OCI-LY1 (cell line): ENCODE results near the gene CENPX.

Experiments used
- H2AFZ ChIP-seq: fragments of 200-600 bp; sonication (generic), shearing (Covaris generic); 2 replicates; pipeline ENCODE4 v1.6.0; 2014; ENCODE audit warnings: antibody characterized with exemption, mild to moderate bottlenecking, low read length
- H3F3A ChIP-seq: fragments of 200-600 bp; sonication (generic), shearing (Covaris generic); 2 replicates; pipeline ENCODE4 v1.6.0; 2014; ENCODE audit warnings: mild to moderate bottlenecking, antibody characterized with exemption, low read length, moderate library complexity; ENCODE audit not compliant: insufficient read depth
- H3K27ac ChIP-seq: fragments of 200-600 bp; sonication (generic); 2 replicates; pipeline ENCODE4 v1.5.1; 2014; ENCODE audit warnings: low read length, mixed run types, mild to moderate bottlenecking, low read depth; ENCODE audit not compliant: poor library complexity, severe bottlenecking
- H3K27me3 ChIP-seq: fragments of 200-600 bp; sonication (generic); 2 replicates; pipeline ENCODE4 v1.6.0; 2014; ENCODE audit warnings: antibody characterized with exemption, mild to moderate bottlenecking, low read length, moderate library complexity; ENCODE audit not compliant: insufficient read depth
- H3K36me3 ChIP-seq: fragments of 200-600 bp; sonication (generic); 2 replicates; pipeline ENCODE4 v1.6.1; 2014; ENCODE audit warnings: mild to moderate bottlenecking, antibody characterized with exemption, low read length, moderate library complexity, mixed read lengths; ENCODE audit not compliant: insufficient read depth
- H3K4me1 ChIP-seq: fragments of 200-600 bp; sonication (generic); 2 replicates; pipeline ENCODE4 v1.5.1; 2014; ENCODE audit warnings: mild to moderate bottlenecking, low read length, moderate library complexity; ENCODE audit not compliant: insufficient read depth, severe bottlenecking
- H3K4me2 ChIP-seq: fragments of 200-600 bp; sonication (generic), shearing (Covaris generic); 2 replicates; pipeline ENCODE4 v1.6.1; 2014; ENCODE audit warnings: low read length
- H3K4me3 ChIP-seq: fragments of 200-600 bp; sonication (generic); 2 replicates; pipeline ENCODE4 v1.5.1; 2014; ENCODE audit warnings: low read length, low read depth, mild to moderate bottlenecking, mixed read lengths; ENCODE audit not compliant: poor library complexity, severe bottlenecking
- H3K79me2 ChIP-seq: fragments of 200-600 bp; shearing (Covaris generic); 2 replicates; pipeline ENCODE4 v1.6.1; 2016; ENCODE audit warnings: mixed run types, low read length, mixed read lengths; ENCODE audit not compliant: insufficient read depth
- H3K9ac ChIP-seq: fragments of 200-600 bp; sonication (generic), shearing (Covaris generic); 2 replicates; pipeline ENCODE4 v1.6.1; 2014; ENCODE audit warnings: mild to moderate bottlenecking, low read length, mixed read lengths
- H3K9me2 ChIP-seq: fragments of 200-600 bp; sonication (generic), shearing (Covaris generic); 2 replicates; pipeline ENCODE4 v1.6.1; 2014; ENCODE audit warnings: low read depth, mild to moderate bottlenecking, low read length, mixed read lengths
- H3K9me3 ChIP-seq: fragments of 200-600 bp; shearing (Covaris generic); 2 replicates; pipeline ENCODE4 v1.6.1; 2014; ENCODE audit warnings: low read length, mixed read lengths
- H4K20me1 ChIP-seq: fragments of 200-600 bp; sonication (generic), shearing (Covaris generic); 2 replicates; pipeline ENCODE4 v1.6.0; 2016; ENCODE audit warnings: mild to moderate bottlenecking, low read length; ENCODE audit not compliant: insufficient read depth
- EZH2 ChIP-seq: fragments of 200-600 bp; sonication (generic), shearing (Covaris generic); IDR thresholded peaks from 2 replicates; pipeline ENCODE4 v1.8.0; 2017; ENCODE audit warnings: borderline replicate concordance, mixed run types, mild to moderate bottlenecking, antibody characterized with exemption, low read length, moderate library complexity, mixed read lengths
- TF ChIP-seq, protein P1 (sequence below): fragments of 200-600 bp; sonication (generic), shearing (Covaris generic); IDR thresholded peaks from 2 replicates; pipeline ENCODE4 v1.5.1; 2017; ENCODE audit warnings: mild to moderate bottlenecking, antibody characterized with exemption, low read length, moderate library complexity, mixed read lengths

The CENPX gene

DNA sequence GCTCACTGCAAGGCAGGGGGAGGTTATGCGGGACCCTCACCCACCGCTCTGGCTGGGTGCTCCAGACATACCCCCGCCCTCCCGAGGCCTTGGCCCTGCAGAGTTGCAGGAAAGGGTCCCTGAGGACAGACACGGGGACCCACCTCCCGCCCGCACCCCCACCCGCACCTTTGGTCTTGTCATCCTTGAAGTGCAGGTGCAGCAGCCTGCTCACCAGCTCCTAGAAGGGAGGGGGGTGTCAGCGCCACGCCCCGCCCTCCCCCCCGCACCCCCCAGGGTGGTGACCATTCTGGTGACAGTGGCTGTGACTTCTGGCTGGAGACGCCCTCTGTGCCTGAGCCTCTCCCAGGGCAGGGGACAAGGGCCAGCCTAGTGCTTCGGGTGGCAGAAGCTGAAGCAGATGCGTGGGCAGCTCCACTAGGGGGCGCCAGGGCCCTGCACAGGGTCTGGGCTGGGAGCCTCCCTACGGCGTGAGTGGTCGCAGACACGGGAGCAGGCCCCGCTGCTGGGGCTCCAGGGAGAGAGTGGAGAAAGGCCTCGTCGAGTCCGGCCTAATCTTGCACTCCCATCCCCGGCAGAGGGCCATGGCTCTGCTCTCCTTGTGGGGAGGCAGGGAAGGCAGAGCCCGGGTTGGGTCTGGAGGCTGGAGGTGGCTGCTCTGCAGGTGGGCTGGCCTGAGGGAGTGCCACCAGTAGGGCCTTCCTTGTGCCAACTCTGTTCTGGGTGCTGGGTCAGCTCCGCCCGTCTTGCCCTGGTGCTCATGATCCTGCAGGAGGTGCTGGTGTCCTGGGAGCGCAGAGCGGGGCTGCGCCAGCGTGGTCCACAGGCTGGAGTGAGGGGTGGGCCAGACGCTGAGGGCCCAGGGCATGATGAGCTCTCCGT, 2.7 kb downstream of the CENPX start:
- TF ChIP-seq, protein P1, sequence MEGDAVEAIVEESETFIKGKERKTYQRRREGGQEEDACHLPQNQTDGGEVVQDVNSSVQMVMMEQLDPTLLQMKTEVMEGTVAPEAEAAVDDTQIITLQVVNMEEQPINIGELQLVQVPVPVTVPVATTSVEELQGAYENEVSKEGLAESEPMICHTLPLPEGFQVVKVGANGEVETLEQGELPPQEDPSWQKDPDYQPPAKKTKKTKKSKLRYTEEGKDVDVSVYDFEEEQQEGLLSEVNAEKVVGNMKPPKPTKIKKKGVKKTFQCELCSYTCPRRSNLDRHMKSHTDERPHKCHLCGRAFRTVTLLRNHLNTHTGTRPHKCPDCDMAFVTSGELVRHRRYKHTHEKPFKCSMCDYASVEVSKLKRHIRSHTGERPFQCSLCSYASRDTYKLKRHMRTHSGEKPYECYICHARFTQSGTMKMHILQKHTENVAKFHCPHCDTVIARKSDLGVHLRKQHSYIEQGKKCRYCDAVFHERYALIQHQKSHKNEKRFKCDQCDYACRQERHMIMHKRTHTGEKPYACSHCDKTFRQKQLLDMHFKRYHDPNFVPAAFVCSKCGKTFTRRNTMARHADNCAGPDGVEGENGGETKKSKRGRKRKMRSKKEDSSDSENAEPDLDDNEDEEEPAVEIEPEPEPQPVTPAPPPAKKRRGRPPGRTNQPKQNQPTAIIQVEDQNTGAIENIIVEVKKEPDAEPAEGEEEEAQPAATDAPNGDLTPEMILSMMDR, result peak; percentile 90
- no peak for TF ChIP-seq EZH2
- Histone ChIP-seq H3K4me2 (no peak overlapping the region), H3F3A (no peaks in the 10 kb centered on the region), H3K9me3 (no peaks in the 10 kb centered on the region), H4K20me1 (no peaks in the 10 kb centered on the region), H3K27me3 (peaks cover 3% of the 10 kb centered on the region; the same call in 1 of the 2 replicates), H3K79me2 (no peaks in the 10 kb centered on the region), H3K9me2 (no peaks in the 10 kb centered on the region), H3K4me1 (peaks cover 24% of the 10 kb centered on the region), H3K9ac (no peak overlapping the region), H2AFZ (no peak overlapping the region), H3K36me3 (peaks cover 12% of the 10 kb centered on the region; the same call in 1 of the 2 replicates), H3K27ac (no peak overlapping the region), H3K4me3 (no peak overlapping the region)

DNA sequence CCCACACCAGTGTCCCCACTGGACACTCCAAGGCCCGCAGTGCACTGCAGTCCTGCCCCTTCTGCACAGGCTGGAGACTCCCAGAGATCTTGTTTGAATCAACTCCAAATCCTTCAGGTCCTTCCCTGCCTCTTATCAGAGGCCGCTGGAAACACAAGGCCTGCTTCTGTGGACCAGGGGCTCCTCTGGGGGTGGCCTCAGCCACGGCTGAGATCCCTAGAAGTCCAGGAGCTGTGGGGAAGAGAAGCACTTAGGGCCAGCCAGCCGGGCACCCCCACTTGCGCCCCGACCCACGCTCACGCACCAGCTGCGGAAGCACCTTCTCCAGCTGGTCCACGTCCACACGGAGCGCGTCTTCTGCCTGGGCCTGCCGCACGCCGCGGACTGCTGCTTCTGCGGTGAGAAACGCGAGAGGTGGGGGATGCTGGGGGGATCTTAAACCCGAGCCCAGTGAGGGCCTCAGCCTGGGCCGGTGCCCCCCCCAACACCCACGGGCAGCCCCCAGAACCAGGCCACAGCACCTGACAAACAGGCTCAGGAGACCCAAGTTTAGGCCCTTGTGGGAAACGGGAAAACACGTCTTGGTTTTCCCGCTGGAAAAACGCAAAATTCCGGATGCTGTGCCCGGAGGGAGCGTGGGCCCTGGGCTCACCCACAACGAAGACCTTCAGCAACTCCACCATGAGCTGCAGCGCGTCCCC, 3.5 kb downstream of the CENPX start:
- Histone ChIP-seq H3K27me3 (peaks cover 3% of the 10 kb centered on the region; the same call in 1 of the 2 replicates), H3K9ac (no peak overlapping the region), H3K27ac (no peak overlapping the region), H3K4me3 (no peak overlapping the region), H3F3A (no peaks in the 10 kb centered on the region), H3K4me1 (peaks cover 20% of the 10 kb centered on the region), H3K36me3 (peaks cover 12% of the 10 kb centered on the region; the same call in 1 of the 2 replicates), H4K20me1 (no peaks in the 10 kb centered on the region), H3K79me2 (no peaks in the 10 kb centered on the region), H3K9me2 (no peaks in the 10 kb centered on the region), H2AFZ (no peak overlapping the region), H3K9me3 (no peaks in the 10 kb centered on the region), H3K4me2 (no peak overlapping the region)
- TF ChIP-seq, protein P1, result no peak
- TF ChIP-seq EZH2, result no peak

DNA sequence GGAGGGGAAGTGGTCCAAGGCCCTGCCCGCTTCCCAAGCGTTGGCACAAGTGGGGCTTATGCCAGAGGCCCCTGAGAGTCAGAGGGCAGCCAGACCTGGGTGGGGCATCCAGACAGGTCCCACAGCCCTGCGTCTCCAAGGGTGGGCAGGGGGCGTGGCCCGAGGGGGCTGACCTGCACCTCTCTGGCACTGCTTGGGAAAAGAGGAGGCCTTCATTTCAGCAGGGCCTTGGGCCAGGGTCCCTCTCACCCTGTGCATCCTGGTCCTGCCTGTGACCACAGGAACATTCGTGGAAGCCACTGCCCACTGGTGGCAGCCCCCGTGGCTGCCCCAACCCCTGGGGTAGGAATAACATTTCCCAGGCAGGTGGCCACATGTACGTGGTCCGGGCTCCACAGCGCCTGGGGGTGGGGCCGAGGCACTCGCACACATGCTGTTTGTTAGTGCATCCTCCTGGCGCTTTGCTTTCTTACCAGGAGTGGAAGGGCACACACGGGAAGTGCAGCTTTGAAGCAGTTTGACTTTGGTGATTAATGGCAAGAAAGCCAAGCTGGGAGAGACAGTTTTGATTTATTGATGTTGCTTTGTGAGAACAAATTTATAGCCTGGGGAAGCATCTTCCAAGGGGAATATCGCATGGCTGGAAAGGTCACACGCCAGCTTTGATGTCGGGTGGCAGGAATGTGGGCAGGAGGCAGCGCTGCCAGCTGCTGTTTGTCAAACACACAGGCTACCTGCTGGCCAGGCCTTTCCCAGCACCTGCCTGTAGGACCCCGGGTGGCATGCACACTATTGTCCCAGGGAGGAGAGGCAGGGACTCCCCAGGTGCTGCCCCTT, 4.3 kb downstream of the CENPX start:
- Histone ChIP-seq H4K20me1 (no peaks in the 10 kb centered on the region), H3K79me2 (no peaks in the 10 kb centered on the region), H3K9me3 (no peaks in the 10 kb centered on the region), H3K27ac (no peak overlapping the region), H3K4me1 (peaks cover 15% of the 10 kb centered on the region), H3K27me3 (peaks cover 3% of the 10 kb centered on the region; the same call in 1 of the 2 replicates), H3K4me2 (no peak overlapping the region), H3K9me2 (no peaks in the 10 kb centered on the region), H2AFZ (no peak overlapping the region), H3F3A (no peaks in the 10 kb centered on the region), H3K36me3 (peaks cover 12% of the 10 kb centered on the region; the same call in 1 of the 2 replicates), H3K4me3 (no peak overlapping the region), H3K9ac (no peak overlapping the region)
- TF ChIP-seq, protein P1, result no peak
- TF ChIP-seq EZH2, result no peak
